HepG2 (cell line): ENCODE measurements around the gene CCK. TPM values are rescaled to one million over a fixed set of nuclear protein-coding genes. Genes with fewer than 3 reads are reported as not detected.

Experiments
- ZNF441 ChIP-seq: sonication (generic); formaldehyde crosslinking; IDR thresholded peaks from 2 replicates; pipeline ENCODE4 v1.7.0; 2021; ENCODE audit warnings: missing genetic modification reagents, borderline replicate concordance
- polyA plus RNA-seq, 8 experiments: library from polyadenylated mRNA; depleted of rRNA in 3 of 8; stranded (reverse) in 7 of 8; unstranded in 1 of 8; fragments of >200 nt; fragmentation: Illumina TruSeq in 4 of 8; extraction: Trizol in 4 of 8; gene quantifications; 2 replicates each; pipeline versions ENCODE4 v1.2.1 to v1.2.3, GENCODE V29; 2011 to 2016; ENCODE audit warnings: low read depth in 4 of 8, missing spikeins in 1 of 8, mixed read lengths in 1 of 8; ENCODE audit not compliant: insufficient read depth in 1 of 8
- total RNA-seq, 5 experiments: library from RNA; depleted of rRNA; stranded (reverse); fragments of >200 nt; fragmentation: Illumina TruSeq; extraction: Trizol; gene quantifications; 2 replicates each; pipeline ENCODE4 v1.2.3, GENCODE V29; 2016; ENCODE audit warnings: low read depth in 1 of 5
- TF ChIP-seq, protein P1 (sequence below): sonication (generic); formaldehyde crosslinking; IDR thresholded peaks from 2 replicates; pipeline ENCODE4 v1.4.0; 2020; ENCODE audit warnings: missing genetic modification reagents
- TF ChIP-seq, protein P2 (sequence below): sonication (generic); formaldehyde crosslinking; IDR thresholded peaks from 2 replicates; pipeline ENCODE4 v1.4.0; 2020; ENCODE audit warnings: mild to moderate bottlenecking, missing genetic modification reagents

Gene CCK
- total and polyA plus RNA-seq, 2 of the 13 experiments (the other 11 are each of a cell fraction or from before 2014, with no cell fraction given): not detected

DNA sequence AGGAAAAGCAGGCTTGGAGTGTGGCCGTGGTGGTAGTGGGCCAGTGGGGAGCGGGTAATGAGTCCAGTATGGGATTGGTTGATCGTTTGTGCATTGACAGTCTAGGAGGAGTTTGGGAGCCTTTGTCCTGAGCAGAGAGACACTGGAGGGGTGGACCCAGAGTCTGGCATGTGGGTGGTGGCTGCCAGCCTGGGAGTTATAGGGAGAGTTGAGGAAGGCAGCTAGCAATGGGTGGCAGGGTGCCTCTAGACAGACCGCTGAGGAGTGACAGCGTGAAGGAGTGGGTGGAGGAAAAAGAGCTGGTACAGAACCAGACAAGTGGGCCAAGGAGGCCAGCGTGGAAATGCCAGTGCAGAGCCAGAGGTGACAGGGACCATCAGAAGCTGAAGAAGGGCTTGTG lies 1.9 kb upstream of the CCK start (continued):
- TF ChIP-seq, protein P1, sequence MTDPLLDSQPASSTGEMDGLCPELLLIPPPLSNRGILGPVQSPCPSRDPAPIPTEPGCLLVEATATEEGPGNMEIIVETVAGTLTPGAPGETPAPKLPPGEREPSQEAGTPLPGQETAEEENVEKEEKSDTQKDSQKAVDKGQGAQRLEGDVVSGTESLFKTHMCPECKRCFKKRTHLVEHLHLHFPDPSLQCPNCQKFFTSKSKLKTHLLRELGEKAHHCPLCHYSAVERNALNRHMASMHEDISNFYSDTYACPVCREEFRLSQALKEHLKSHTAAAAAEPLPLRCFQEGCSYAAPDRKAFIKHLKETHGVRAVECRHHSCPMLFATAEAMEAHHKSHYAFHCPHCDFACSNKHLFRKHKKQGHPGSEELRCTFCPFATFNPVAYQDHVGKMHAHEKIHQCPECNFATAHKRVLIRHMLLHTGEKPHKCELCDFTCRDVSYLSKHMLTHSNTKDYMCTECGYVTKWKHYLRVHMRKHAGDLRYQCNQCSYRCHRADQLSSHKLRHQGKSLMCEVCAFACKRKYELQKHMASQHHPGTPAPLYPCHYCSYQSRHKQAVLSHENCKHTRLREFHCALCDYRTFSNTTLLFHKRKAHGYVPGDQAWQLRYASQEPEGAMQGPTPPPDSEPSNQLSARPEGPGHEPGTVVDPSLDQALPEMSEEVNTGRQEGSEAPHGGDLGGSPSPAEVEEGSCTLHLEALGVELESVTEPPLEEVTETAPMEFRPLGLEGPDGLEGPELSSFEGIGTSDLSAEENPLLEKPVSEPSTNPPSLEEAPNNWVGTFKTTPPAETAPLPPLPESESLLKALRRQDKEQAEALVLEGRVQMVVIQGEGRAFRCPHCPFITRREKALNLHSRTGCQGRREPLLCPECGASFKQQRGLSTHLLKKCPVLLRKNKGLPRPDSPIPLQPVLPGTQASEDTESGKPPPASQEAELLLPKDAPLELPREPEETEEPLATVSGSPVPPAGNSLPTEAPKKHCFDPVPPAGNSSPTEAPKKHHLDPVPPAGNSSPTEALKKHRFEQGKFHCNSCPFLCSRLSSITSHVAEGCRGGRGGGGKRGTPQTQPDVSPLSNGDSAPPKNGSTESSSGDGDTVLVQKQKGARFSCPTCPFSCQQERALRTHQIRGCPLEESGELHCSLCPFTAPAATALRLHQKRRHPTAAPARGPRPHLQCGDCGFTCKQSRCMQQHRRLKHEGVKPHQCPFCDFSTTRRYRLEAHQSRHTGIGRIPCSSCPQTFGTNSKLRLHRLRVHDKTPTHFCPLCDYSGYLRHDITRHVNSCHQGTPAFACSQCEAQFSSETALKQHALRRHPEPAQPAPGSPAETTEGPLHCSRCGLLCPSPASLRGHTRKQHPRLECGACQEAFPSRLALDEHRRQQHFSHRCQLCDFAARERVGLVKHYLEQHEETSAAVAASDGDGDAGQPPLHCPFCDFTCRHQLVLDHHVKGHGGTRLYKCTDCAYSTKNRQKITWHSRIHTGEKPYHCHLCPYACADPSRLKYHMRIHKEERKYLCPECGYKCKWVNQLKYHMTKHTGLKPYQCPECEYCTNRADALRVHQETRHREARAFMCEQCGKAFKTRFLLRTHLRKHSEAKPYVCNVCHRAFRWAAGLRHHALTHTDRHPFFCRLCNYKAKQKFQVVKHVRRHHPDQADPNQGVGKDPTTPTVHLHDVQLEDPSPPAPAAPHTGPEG (CRISPR knock-in tag): no peak
- TF ChIP-seq ZNF441 (CRISPR knock-in tag): no peak
- TF ChIP-seq, protein P2, sequence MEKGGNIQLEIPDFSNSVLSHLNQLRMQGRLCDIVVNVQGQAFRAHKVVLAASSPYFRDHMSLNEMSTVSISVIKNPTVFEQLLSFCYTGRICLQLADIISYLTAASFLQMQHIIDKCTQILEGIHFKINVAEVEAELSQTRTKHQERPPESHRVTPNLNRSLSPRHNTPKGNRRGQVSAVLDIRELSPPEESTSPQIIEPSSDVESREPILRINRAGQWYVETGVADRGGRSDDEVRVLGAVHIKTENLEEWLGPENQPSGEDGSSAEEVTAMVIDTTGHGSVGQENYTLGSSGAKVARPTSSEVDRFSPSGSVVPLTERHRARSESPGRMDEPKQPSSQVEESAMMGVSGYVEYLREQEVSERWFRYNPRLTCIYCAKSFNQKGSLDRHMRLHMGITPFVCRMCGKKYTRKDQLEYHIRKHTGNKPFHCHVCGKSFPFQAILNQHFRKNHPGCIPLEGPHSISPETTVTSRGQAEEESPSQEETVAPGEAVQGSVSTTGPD (CRISPR knock-in tag): no peak
